Liver (tissue), 9 donors: ENCODE results near the gene KCNK7. TPM values are rescaled to one million over a fixed set of nuclear protein-coding genes. Genes with fewer than 3 reads are reported as not detected.
A peak's percentile ranks its signal among the peaks of the same experiment; 100 is the strongest.

Source experiments
- DNase-seq: peaks from one replicate; pipeline ENCODE4 v3.0.0-alpha.2; 2017; ENCODE audit warnings: low spot score
- H3K27ac ChIP-seq, 2 donors: one replicate each; pipeline ENCODE4 v1.7.0; 2013; ENCODE audit warnings: inconsistent platforms in 2 of 2, low read length in 2 of 2, control low read depth in 1 of 2, low read depth in 1 of 2, mild to moderate bottlenecking in 1 of 2
- H3K27me3 ChIP-seq, 4 donors: one replicate each; pipeline versions ENCODE4 v1.6.1 to v1.7.0; 2013; ENCODE audit warnings: low read length in 3 of 4, inconsistent platforms in 1 of 4, mild to moderate bottlenecking in 1 of 4, moderate library complexity in 1 of 4; ENCODE audit not compliant: control insufficient read depth in 4 of 4, insufficient read depth in 4 of 4
- H3K36me3 ChIP-seq, 4 donors: one replicate each; pipeline versions ENCODE4 v1.6.1 to v1.7.0; 2013; ENCODE audit warnings: low read length in 3 of 4, mild to moderate bottlenecking in 3 of 4, low read depth in 1 of 4, moderate library complexity in 1 of 4; ENCODE audit not compliant: control insufficient read depth in 4 of 4, insufficient read depth in 3 of 4
- H3K4me1 ChIP-seq, 4 donors: one replicate each; pipeline versions ENCODE4 v1.6.1 to v1.7.0; 2013; ENCODE audit warnings: low read length in 3 of 4, mild to moderate bottlenecking in 3 of 4, moderate library complexity in 1 of 4; ENCODE audit not compliant: control insufficient read depth in 4 of 4, insufficient read depth in 4 of 4
- H3K4me3 ChIP-seq, 3 donors: one replicate each; pipeline versions ENCODE4 v1.6.1 to v1.7.0; 2013; ENCODE audit warnings: low read length in 3 of 3, control low read depth in 1 of 3, low read depth in 1 of 3, mild to moderate bottlenecking in 1 of 3
- H3K9ac ChIP-seq, 2 donors: one replicate each; pipeline ENCODE4 v1.7.0; 2013; ENCODE audit warnings: low read length in 2 of 2, mild to moderate bottlenecking in 2 of 2, moderate library complexity in 2 of 2, control low read depth in 1 of 2, low read depth in 1 of 2
- H3K9me3 ChIP-seq, 4 donors: one replicate each; pipeline versions ENCODE4 v1.6.1 to v1.7.0; 2013; ENCODE audit warnings: low read length in 3 of 4; ENCODE audit not compliant: control insufficient read depth in 4 of 4
- ATF3 ChIP-seq: IDR thresholded peaks from 2 replicates; pipeline ENCODE4 v1.6.1; 2016; ENCODE audit warnings: antibody characterized with exemption
- CTCF ChIP-seq: fragments of 150-350 bp; IDR thresholded peaks from 2 replicates; pipeline ENCODE4 v1.5.1; 2017; ENCODE audit warnings: improper control_type of control experiment, low read depth, low read length; ENCODE audit not compliant: missing input control
- EGR1 ChIP-seq, 2 donors: IDR thresholded peaks; 2 replicates each; pipeline ENCODE4 v1.6.1; 2016 to 2018; ENCODE audit warnings: antibody characterized with exemption in 2 of 2, low read depth in 2 of 2
- FOXA1 ChIP-seq: IDR thresholded peaks from 2 replicates; pipeline ENCODE4 v1.6.1; 2016; ENCODE audit warnings: antibody characterized with exemption
- FOXA2 ChIP-seq: IDR thresholded peaks from 2 replicates; pipeline ENCODE4 v1.6.1; 2016; ENCODE audit warnings: antibody characterized with exemption
- GABPA ChIP-seq, 2 donors: IDR thresholded peaks in 1 of 2; conservative IDR thresholded peaks in 1 of 2; 2 replicates each; pipeline ENCODE4 v1.6.1; 2016; ENCODE audit warnings: antibody characterized with exemption in 2 of 2, mild to moderate bottlenecking in 1 of 2, moderate library complexity in 1 of 2
- HNF4A ChIP-seq, 2 donors: conservative IDR thresholded peaks; 2 replicates each; pipeline ENCODE4 v1.6.1; 2016; ENCODE audit warnings: antibody characterized with exemption in 2 of 2, mild to moderate bottlenecking in 2 of 2
- HNF4G ChIP-seq: IDR thresholded peaks from 2 replicates; pipeline ENCODE4 v1.6.1; 2016; ENCODE audit warnings: antibody characterized with exemption
- JUND ChIP-seq, 2 donors: IDR thresholded peaks; 2 replicates each; pipeline ENCODE4 v1.6.1; 2016; ENCODE audit warnings: antibody characterized with exemption in 2 of 2
- MAX ChIP-seq: IDR thresholded peaks from 2 replicates; pipeline ENCODE4 v1.6.1; 2016; ENCODE audit warnings: antibody characterized with exemption
- NR2F2 ChIP-seq: IDR thresholded peaks from 2 replicates; pipeline ENCODE4 v1.6.1; 2016; ENCODE audit warnings: antibody characterized with exemption
- RAD21 ChIP-seq, 2 donors: IDR thresholded peaks; 2 replicates each; pipeline ENCODE4 v1.6.1; 2016; ENCODE audit warnings: antibody characterized with exemption in 2 of 2, mild to moderate bottlenecking in 2 of 2
- REST ChIP-seq: IDR thresholded peaks from 2 replicates; pipeline ENCODE4 v1.6.1; 2016; ENCODE audit warnings: antibody characterized with exemption, mild to moderate bottlenecking
- RXRA ChIP-seq, 2 donors: IDR thresholded peaks; 2 replicates each; pipeline ENCODE4 v1.6.1; 2017 to 2018; ENCODE audit warnings: antibody characterized with exemption in 2 of 2, mild to moderate bottlenecking in 1 of 2
- SP1 ChIP-seq: IDR thresholded peaks from 2 replicates; pipeline ENCODE4 v1.6.1; 2018; ENCODE audit warnings: antibody characterized with exemption, mild to moderate bottlenecking
- TAF1 ChIP-seq: conservative IDR thresholded peaks from 2 replicates; pipeline ENCODE4 v1.6.1; 2016; ENCODE audit warnings: antibody characterized with exemption, mild to moderate bottlenecking
- YY1 ChIP-seq: IDR thresholded peaks from 2 replicates; pipeline ENCODE4 v1.6.1; 2016; ENCODE audit warnings: antibody characterized with exemption, mild to moderate bottlenecking
- ZBTB33 ChIP-seq: IDR thresholded peaks from 2 replicates; pipeline ENCODE4 v1.6.1; 2016; ENCODE audit warnings: antibody characterized with exemption
- WGBS: extraction: QIAGEN DNeasy Blood & Tissue Kit; methylation state at CpG from one replicate; pipeline ENCODE4 v1.1.7; 2013; 5-methylcytosine and 5-hydroxymethylcytosine counted together
- polyA plus RNA-seq, 2 donors: library from polyadenylated mRNA; stranded (reverse) in 1 of 2; unstranded in 1 of 2; fragments of 200-250 nt in 1 of 2; fragments of >200 nt in 1 of 2; fragmentation: Nextera tagmentation in 1 of 2; extraction: Ambion mirVana in 1 of 2; gene quantifications; one replicate each; pipeline versions ENCODE4 v1.2.1 to v1.2.3, GENCODE V29; 2013 to 2015
- total RNA-seq, 2 donors: library from RNA; depleted of rRNA; stranded (reverse); fragments of >200 nt; gene quantifications; one replicate each; pipeline ENCODE4 v1.2.3, GENCODE V29; 2014
- donor health status: healthy.
- donor health status: healthy.
- donor health status: healthy.
- donor health status: healthy.
- donor health status: healthy.

Gene KCNK7
- total and polyA plus RNA-seq, 4 donors, result 0.14 to 0.32 (median 0.24) TPM

GRCh38 chr11:65559535-65559934 is 36.1 kb downstream of the KCNK7 start:
- 86% methylated on average over 5 of the region's 5 CpGs for WGBS
- Histone ChIP-seq H3K9me3 (no peaks in the 10 kb centered on the region), H3K4me1 (peaks cover 10 to 39% (median 17%) of the 10 kb centered on the region in 4 donors), H3K36me3 (no peaks in the 10 kb centered on the region), H3K9ac (peak overlapping the region in 1 of 2 donors; percentile 19), H3K27ac (peak overlapping the region in 1 of 2 donors; percentile 77), H3K4me3 (no peak overlapping the region), H3K27me3 (no peaks in the 10 kb centered on the region)
- TF ChIP-seq REST, result no peak
- no peak for TF ChIP-seq CTCF
- TF ChIP-seq SP1, result no peak
- TF ChIP-seq ATF3, result no peak
- TF ChIP-seq EGR1 (IDR thresholded peaks at IDR 0.05; ENCODE audit: low read depth in 2 of 2), result no peak
- TF ChIP-seq RAD21 (IDR thresholded peaks at IDR 0.05), result no peak
- TF ChIP-seq HNF4G, result no peak
- TF ChIP-seq RXRA (IDR thresholded peaks at IDR 0.05), result no peak
- TF ChIP-seq JUND (IDR thresholded peaks at IDR 0.05), result no peak
- TF ChIP-seq GABPA (IDR thresholded peaks at IDR 0.05 in 1 of 2, conservative IDR thresholded peaks at IDR 0.05 in 1 of 2), result no peak
- TF ChIP-seq FOXA1, result no peak
- TF ChIP-seq HNF4A (conservative IDR thresholded peaks at IDR 0.05), result no peak
- TF ChIP-seq NR2F2, result no peak
- TF ChIP-seq MAX, result no peak
- no peak for TF ChIP-seq ZBTB33
- TF ChIP-seq YY1, result no peak
- no peak for TF ChIP-seq FOXA2
- no peak for TF ChIP-seq TAF1
- no peak for DNase-seq
